ENCODE measurements around the gene SLC3A2. TPM values are rescaled to one million over a fixed set of nuclear protein-coding genes. Genes with fewer than 3 reads are reported as not detected.
"Not testable (repeated sequence)": the region's sequence is repeated elsewhere in the genome, so short reads cannot be mapped to it uniquely, and the experiment has no call there.

Gene SLC3A2
- total RNA-seq, 2 experiments from 2014 or later = 213 to 259 TPM

- not testable (repeated sequence) for H3K36me3 Mint-ChIP-seq; DNase-seq; H3K4me1 Mint-ChIP-seq; H3K27me3 Mint-ChIP-seq; ATAC-seq; H3K4me3 Mint-ChIP-seq; H3K9me3 Mint-ChIP-seq (ENCODE audit: low read depth); H3K27ac Mint-ChIP-seq
- CTCF ChIA-PET = interaction anchor here (1.1 kb wide), 1 partner anchor 32 kb away, joined by 4 read pairs; no protein-coding TSS in a partner anchor
Measured at GRCh38 chr11:62937528-62937927, 56.8 kb downstream of the SLC3A2 start.

Other genes starting within 250 kb of the SLC3A2 start
- gene GANAB, start 234.3 kb upstream of the SLC3A2 start, total RNA-seq = 100 to 1,000 TPM; 248 to 275 TPM
- gene INTS5, start 227.6 kb upstream of the SLC3A2 start, total RNA-seq = 10 to 100 TPM; 27.9 to 35.7 TPM
- gene C11orf98, start 215.7 kb upstream of the SLC3A2 start, total RNA-seq = 100 to 1,000 TPM; 130 to 131 TPM
- 10 to 100 TPM; 23.7 to 31.0 TPM for gene CSKMT, start 215.6 kb upstream of the SLC3A2 start, total RNA-seq
- gene UQCC3, start 209.2 kb upstream of the SLC3A2 start, total RNA-seq = 1 to 10 TPM; 7.2 to 9.0 TPM
- gene LBHD1, start 208.6 kb upstream of the SLC3A2 start, total RNA-seq = 10 to 100 TPM; 17.7 to 27.5 TPM
- 100 to 1,000 TPM; 115 to 152 TPM for gene UBXN1, start 201.8 kb upstream of the SLC3A2 start, total RNA-seq
- under 1 TPM; 0.14 to 0.15 TPM for gene LRRN4CL, start 191.4 kb upstream of the SLC3A2 start, total RNA-seq
- gene BSCL2, start 173.5 kb upstream of the SLC3A2 start, total RNA-seq = 10 to 100 TPM; 24.2 to 29.6 TPM
- not detected for gene GNG3, start 173.2 kb upstream of the SLC3A2 start, total RNA-seq
- 10 to 100 TPM; 61.6 to 66.6 TPM for gene HNRNPUL2, start 153.4 kb upstream of the SLC3A2 start, total RNA-seq
- gene TTC9C, start 152.4 kb upstream of the SLC3A2 start, total RNA-seq = 10 to 100 TPM; 47.5 to 49.2 TPM
- 10 to 100 TPM in 1 of 2 experiments, 1 to 10 TPM in 1; 9.3 to 10.2 TPM for gene ZBTB3, start 126.7 kb upstream of the SLC3A2 start, total RNA-seq
- gene POLR2G, start 119.3 kb upstream of the SLC3A2 start, total RNA-seq = 100 to 1,000 TPM in 1 of 2 experiments, 10 to 100 TPM in 1; 77.2 to 110 TPM
- 10 to 100 TPM; 23.5 to 25.0 TPM for gene TAF6L, start 109.5 kb upstream of the SLC3A2 start, total RNA-seq
- gene TMEM179B, start 93.5 kb upstream of the SLC3A2 start, total RNA-seq = 10 to 100 TPM; 42.4 to 43.0 TPM
- 10 to 100 TPM; 14.4 to 17.9 TPM for gene TMEM223, start 88.9 kb upstream of the SLC3A2 start, total RNA-seq
- 100 to 1,000 TPM in 1 of 2 experiments, 10 to 100 TPM in 1; 93.6 to 120 TPM for gene NXF1, start 75.5 kb upstream of the SLC3A2 start, total RNA-seq
- 10 to 100 TPM; 30.8 to 38.4 TPM for gene STX5, start 48.8 kb upstream of the SLC3A2 start, total RNA-seq
- gene TEX54, start 48.1 kb upstream of the SLC3A2 start, total RNA-seq = not detected
- gene WDR74, start 41.3 kb upstream of the SLC3A2 start, total RNA-seq = 10 to 100 TPM; 82.9 to 83.9 TPM
- not detected for gene CHRM1, start 40.5 kb downstream of the SLC3A2 start, total RNA-seq
- not detected for gene SLC22A6, start 104.1 kb downstream of the SLC3A2 start, total RNA-seq
- gene SLC22A8, start 134.9 kb downstream of the SLC3A2 start, total RNA-seq = not detected

All from activated CD8-positive, alpha-beta memory T cell treated with anti-CD3 and anti-CD28 coated beads, Interleukin-2, amount 10 ng/mL, durations not matched to agents 7 days and 5 days (primary cell).